ENCODE measurements around the gene UCN2. TPM values are rescaled to one million over a fixed set of nuclear protein-coding genes. Genes with fewer than 3 reads are reported as not detected.

UCN2 gene
- total and polyA plus RNA-seq, 9 of the 15 experiments (the other 6 are each of a cell fraction or from before 2014, with no cell fraction given): 0.08 to 0.11 TPM; not detected in 7

- TF ChIP-seq THRB (CRISPR knock-in tag; conservative IDR thresholded peaks at IDR 0.05) (0 out of 2 replicates have a peak, but pooled peaks have one; percentile 30), NR3C1 (CRISPR knock-in tag; IDR thresholded peaks at IDR 0.05) (no peak), ZNF395 (CRISPR knock-in tag; IDR thresholded peaks at IDR 0.05) (no peak), ZNF696 (CRISPR knock-in tag; conservative IDR thresholded peaks at IDR 0.05) (no peak), TARDBP (IDR thresholded peaks at IDR 0.05) (no peak), U2AF1 (optimal IDR thresholded peaks at IDR 0.05; ENCODE audit: low read depth, low read length) (no peak), NONO (IDR thresholded peaks at IDR 0.05; ENCODE audit: low read depth in 2 of 2, low read length in 1 of 2) (peak in 1 of 2 experiments; percentile 68; a peak in 2 of 4 replicates), RFX7 (CRISPR knock-in tag; IDR thresholded peaks at IDR 0.05) (no peak), E2F4 (CRISPR knock-in tag; IDR thresholded peaks at IDR 0.05; ENCODE audit: low read depth) (no peak; the same call in 1 of the 2 replicates), HNRNPH1 (optimal IDR thresholded peaks at IDR 0.05; ENCODE audit: low read depth, low read length) (no peak), PHB (CRISPR knock-in tag; IDR thresholded peaks at IDR 0.05) (no peak), ZNF408 (CRISPR knock-in tag; IDR thresholded peaks at IDR 0.05; ENCODE audit: low read depth) (no peak), GATAD2A (IDR thresholded peaks at IDR 0.05) (no peak), MECOM (CRISPR knock-in tag; IDR thresholded peaks at IDR 0.05) (no peak), PRPF4 (IDR thresholded peaks at IDR 0.05; ENCODE audit: insufficient read depth, low read depth, low read length, poor library complexity, severe bottlenecking) (no peak), ZNF165 (CRISPR knock-in tag; IDR thresholded peaks at IDR 0.05; ENCODE audit: borderline replicate concordance) (no peak), CHD4 (IDR thresholded peaks at IDR 0.05; ENCODE audit: insufficient read depth, insufficient replicate concordance, low read depth, low read length, poor library complexity, severe bottlenecking) (no peak), MCM3 (IDR thresholded peaks at IDR 0.05) (no peak), SMAD4 (CRISPR knock-in tag; conservative IDR thresholded peaks at IDR 0.05) (0 out of 2 replicates have a peak, but pooled peaks have one; percentile 12), HNRNPLL (IDR thresholded peaks at IDR 0.05; ENCODE audit: low read depth, low read length, poor library complexity, severe bottlenecking) (peak; percentile 63), ADNP (tag; IDR thresholded peaks at IDR 0.05) (no peak), ZFP36 (IDR thresholded peaks at IDR 0.05; ENCODE audit: low read depth, low read length, partially characterized antibody) (no peak), ZNF449 (CRISPR knock-in tag; IDR thresholded peaks at IDR 0.05) (no peak)
Observed at GRCh38 chr3:48609088-48610005, 45.8 kb upstream of the UCN2 start, which contains the start of gene UQCRC1 (continued).

Data from K562 (cell line).